H1 (cell line): Measurements from ENCODE around the gene CEACAM20. TPM values are rescaled to one million over a fixed set of nuclear protein-coding genes. Genes with fewer than 3 reads are reported as not detected.

Experiments used
- CTCF ChIA-PET: fragments of 300-600 bp; sonication (Branson Sonifier 250); formaldehyde crosslinking; loops from one replicate; lab custom pipeline; 2021; ENCODE audit not compliant: partially characterized antibody; lab: Charles Lee
- POLR2A ChIA-PET: fragments of 300-600 bp; sonication (Branson Sonifier 250); formaldehyde crosslinking; loops from one replicate; lab custom pipeline; 2021; ENCODE audit warnings: inconsistent platforms; ENCODE audit not compliant: partially characterized antibody; lab: Charles Lee
- DNase-seq, 2 experiments: peaks; one replicate each; pipeline versions ENCODE4 v3.0.0 to v3.0.0-alpha.2; 2010 to 2022; ENCODE audit warnings: low spot score in 2 of 2, low read depth in 1 of 2, mixed read lengths in 1 of 2
- FAIRE-seq: peaks from 2 replicates; lab custom pipeline; 2011; peaks lifted over from hg19 to GRCh38; lab: Jason Lieb, UNC
- H2AFZ ChIP-seq: 2 replicates; pipeline ENCODE4 v1.8.1; 2012; ENCODE audit warnings: low read length, inconsistent platforms
- H2AK5ac ChIP-seq: 2 replicates; pipeline ENCODE4 v1.6.1; 2013; ENCODE audit warnings: low read depth, low read length
- H2BK120ac ChIP-seq: replicated peaks from 2 replicates; pipeline ENCODE3; 2013; ENCODE audit warnings: low read depth, low read length, inconsistent platforms
- H2BK12ac ChIP-seq: 2 replicates; pipeline ENCODE4 v1.6.1; 2013; ENCODE audit warnings: low read depth, low read length
- H2BK15ac ChIP-seq: 2 replicates; pipeline ENCODE4 v1.6.1; 2013; ENCODE audit warnings: low read length
- H2BK20ac ChIP-seq: 2 replicates; pipeline ENCODE4 v1.6.1; 2013; ENCODE audit warnings: low read length
- H2BK5ac ChIP-seq: 2 replicates; pipeline ENCODE4 v1.6.1; 2013; ENCODE audit warnings: low read depth, low read length
- H3K14ac ChIP-seq: 2 replicates; pipeline ENCODE4 v1.6.1; 2013; ENCODE audit warnings: inconsistent platforms; ENCODE audit not compliant: insufficient read length
- H3K18ac ChIP-seq: 2 replicates; pipeline ENCODE4 v1.6.1; 2013; ENCODE audit warnings: low read length; ENCODE audit errors: extremely low read depth
- H3K23ac ChIP-seq: 2 replicates; pipeline ENCODE4 v1.6.1; 2013; ENCODE audit warnings: inconsistent platforms; ENCODE audit not compliant: insufficient read length
- H3K23me2 ChIP-seq: 2 replicates; pipeline ENCODE4 v1.6.1; 2013; ENCODE audit warnings: low read depth, low read length
- H3K27ac ChIP-seq: 2 replicates; pipeline ENCODE4 v1.6.1; 2011; ENCODE audit warnings: low read depth, low read length, inconsistent platforms
- H3K27me3 ChIP-seq, 4 experiments: replicated peaks in 1 of 4; 1 replicate in 1 of 4; 2 replicates in 3 of 4; pipeline versions ENCODE4 v1.6.1 to v1.8.1; 2011 to 2013; ENCODE audit warnings: low read length in 3 of 4, mild to moderate bottlenecking in 3 of 4, inconsistent platforms in 2 of 4, mixed read lengths in 2 of 4, moderate library complexity in 1 of 4; ENCODE audit not compliant: control insufficient read depth in 3 of 4, insufficient read depth in 3 of 4; ENCODE audit errors: extremely low read depth in 1 of 4
- H3K36me3 ChIP-seq, 4 experiments: 2 replicates each; pipeline versions ENCODE4 v1.6.1 to v1.8.1; 2011 to 2013; ENCODE audit warnings: mild to moderate bottlenecking in 4 of 4, low read length in 3 of 4, moderate library complexity in 2 of 4, control low read depth in 1 of 4, inconsistent platforms in 1 of 4; ENCODE audit not compliant: insufficient read depth in 4 of 4, control insufficient read depth in 2 of 4
- H3K4ac ChIP-seq: replicated peaks from 2 replicates; pipeline ENCODE3; 2013; ENCODE audit warnings: low read length, low read depth, mixed read lengths, inconsistent platforms; ENCODE audit not compliant: insufficient read length
- H3K4me1 ChIP-seq, 4 experiments: replicated peaks in 1 of 4; 1 replicate in 1 of 4; 2 replicates in 3 of 4; pipeline versions ENCODE4 v1.6.1 to v1.8.1; 2011 to 2013; ENCODE audit warnings: low read length in 3 of 4, inconsistent platforms in 2 of 4, mixed read lengths in 1 of 4; ENCODE audit not compliant: insufficient read depth in 4 of 4, control insufficient read depth in 3 of 4
- H3K4me2 ChIP-seq, 2 experiments: 2 replicates each; pipeline versions ENCODE4 v1.6.1 to v1.8.1; 2011 to 2013; ENCODE audit warnings: low read depth in 2 of 2, low read length in 2 of 2, control low read depth in 1 of 2, inconsistent platforms in 1 of 2, mild to moderate bottlenecking in 1 of 2; ENCODE audit not compliant: insufficient read depth in 1 of 2
- H3K4me3 ChIP-seq, 4 experiments: fragments of 200-600, 300-600 bp in 1 of 4; sonication (generic), shearing (Covaris generic), sonication (Bioruptor Twin) in 1 of 4; 2 replicates each; pipeline versions ENCODE4 v1.5.1 to v1.8.1; 2011 to 2016; ENCODE audit warnings: low read length in 4 of 4, low read depth in 3 of 4, control low read depth in 2 of 4, inconsistent platforms in 2 of 4, mild to moderate bottlenecking in 2 of 4, mixed read lengths in 1 of 4, moderate library complexity in 1 of 4; ENCODE audit not compliant: insufficient read depth in 2 of 4; ENCODE audit errors: extremely low read depth in 1 of 4
- H3K56ac ChIP-seq: replicated peaks from 2 replicates; pipeline ENCODE3; 2013; ENCODE audit warnings: low read depth, mild to moderate bottlenecking, mixed read lengths, low read length, inconsistent platforms; ENCODE audit not compliant: insufficient read length
- H3K79me1 ChIP-seq: 2 replicates; pipeline ENCODE4 v1.6.1; 2013; ENCODE audit warnings: low read depth, low read length, control low read depth
- H3K79me2 ChIP-seq, 2 experiments: 2 replicates each; pipeline versions ENCODE4 v1.6.1 to v1.8.1; 2012 to 2013; ENCODE audit warnings: low read length in 2 of 2, mild to moderate bottlenecking in 2 of 2, inconsistent platforms in 1 of 2; ENCODE audit not compliant: insufficient read depth in 2 of 2, control insufficient read depth in 1 of 2
- H3K9ac ChIP-seq, 4 experiments: replicated peaks in 1 of 4; 1 replicate in 1 of 4; 2 replicates in 3 of 4; pipeline versions ENCODE4 v1.6.1 to v1.8.1; 2011 to 2013; ENCODE audit warnings: low read depth in 3 of 4, low read length in 3 of 4, control low read depth in 2 of 4, mild to moderate bottlenecking in 2 of 4, moderate library complexity in 2 of 4, inconsistent platforms in 1 of 4; ENCODE audit errors: extremely low read depth in 1 of 4
- H3K9me3 ChIP-seq, 2 experiments: 2 replicates each; pipeline versions ENCODE4 v1.6.1 to v1.8.1; 2012 to 2013; ENCODE audit warnings: mild to moderate bottlenecking in 2 of 2, moderate library complexity in 2 of 2, control low read depth in 1 of 2, inconsistent platforms in 1 of 2, low read depth in 1 of 2, low read length in 1 of 2, mixed read lengths in 1 of 2; ENCODE audit not compliant: insufficient read depth in 2 of 2
- H4K20me1 ChIP-seq, 2 experiments: replicated peaks in 1 of 2; 2 replicates each; pipeline versions ENCODE3 to v1.8.1; 2011 to 2013; ENCODE audit warnings: inconsistent platforms in 2 of 2, low read length in 2 of 2, mild to moderate bottlenecking in 1 of 2; ENCODE audit not compliant: insufficient read depth in 2 of 2, control insufficient read depth in 1 of 2
- H4K5ac ChIP-seq: 2 replicates; pipeline ENCODE4 v1.6.1; 2013; ENCODE audit warnings: low read length, low read depth, mixed read lengths, inconsistent platforms; ENCODE audit not compliant: insufficient read length
- H4K8ac ChIP-seq: 2 replicates; pipeline ENCODE4 v1.8.0; 2013; ENCODE audit warnings: mild to moderate bottlenecking, moderate library complexity, low read length, inconsistent platforms; ENCODE audit not compliant: insufficient read depth; ENCODE audit errors: extremely low read depth
- H4K91ac ChIP-seq: replicated peaks from 2 replicates; pipeline ENCODE3; 2013; ENCODE audit warnings: low read length, mixed read lengths, inconsistent platforms; ENCODE audit not compliant: insufficient read length
- BACH1 ChIP-seq: IDR thresholded peaks from 2 replicates; pipeline ENCODE4 v1.6.1; 2012; ENCODE audit warnings: low read length, improper control_type of control experiment
- BRCA1 ChIP-seq: IDR thresholded peaks from 2 replicates; pipeline ENCODE4 v1.6.1; 2012; ENCODE audit warnings: low read depth, low read length, improper control_type of control experiment
- CREB1 ChIP-seq: IDR thresholded peaks from 2 replicates; pipeline ENCODE4 v1.6.1; 2012; ENCODE audit warnings: inconsistent platforms
- FOSL1 ChIP-seq: IDR thresholded peaks from 2 replicates; pipeline ENCODE4 v1.6.1; 2011; ENCODE audit warnings: mild to moderate bottlenecking, low read depth, low read length, moderate library complexity; ENCODE audit not compliant: insufficient read depth
- GTF2F1 ChIP-seq: IDR thresholded peaks from 2 replicates; pipeline ENCODE4 v1.6.1; 2012; ENCODE audit warnings: low read depth, low read length, improper control_type of control experiment, borderline replicate concordance
- KDM4A ChIP-seq: IDR thresholded peaks from one replicate; pipeline ENCODE4 v1.7.1; 2012; ENCODE audit warnings: low read depth, mild to moderate bottlenecking, moderate library complexity, low read length, inconsistent platforms; ENCODE audit not compliant: severe bottlenecking
- NANOG ChIP-seq: IDR thresholded peaks from 2 replicates; pipeline ENCODE4 v1.6.1; 2011; ENCODE audit warnings: low read length, low read depth, mild to moderate bottlenecking, inconsistent platforms; ENCODE audit not compliant: insufficient read depth, poor library complexity, severe bottlenecking
- POLR2AphosphoS5 ChIP-seq: IDR thresholded peaks from 2 replicates; pipeline ENCODE4 v1.6.1; 2011; ENCODE audit warnings: low read depth, low read length
- SAP30 ChIP-seq: fragments of 300-600 bp; sonication (generic); IDR thresholded peaks from 2 replicates; pipeline ENCODE4 v1.7.1; 2012; ENCODE audit warnings: low read length, moderate library complexity, mild to moderate bottlenecking, inconsistent platforms; ENCODE audit not compliant: insufficient read depth, insufficient replicate concordance
- SIRT6 ChIP-seq: IDR thresholded peaks from one replicate; pipeline ENCODE4 v1.7.1; 2012; ENCODE audit warnings: low read length, inconsistent platforms
- TCF12 ChIP-seq: IDR thresholded peaks from 2 replicates; pipeline ENCODE4 v1.6.1; 2011; ENCODE audit warnings: low read depth, mild to moderate bottlenecking, low read length
- WGBS, 2 experiments: shearing (Covaris generic) in 1 of 2; methylation state at CpG; one replicate each; pipeline versions ENCODE4 v1.1.6 to v1.1.7; 2013 to 2015; ENCODE audit warnings: low lambda C conversion rate in 2 of 2, mixed read lengths in 2 of 2, inconsistent platforms in 1 of 2, low coverage in 1 of 2, missing lambda C conversion rate in 1 of 2; ENCODE audit not compliant: insufficient replicate concordance in 2 of 2, insufficient coverage in 1 of 2, insufficient read length in 1 of 2; ENCODE audit errors: extremely low coverage in 1 of 2, missing lambda C conversion rate in 1 of 2; 5-methylcytosine and 5-hydroxymethylcytosine counted together
- polyA plus RNA-seq, 7 experiments: library from polyadenylated mRNA; depleted of rRNA in 3 of 7; stranded (reverse) in 5 of 7; unstranded in 2 of 7; fragments of >200 nt in 5 of 7; fragments of 200-250 nt in 2 of 7; gene quantifications; 1 replicate in 5 of 7; 2 replicates in 1 of 7; 4 replicates in 1 of 7; pipeline versions ENCODE4 v1.2.1 to v1.2.3, GENCODE V29; 2011 to 2013; ENCODE audit warnings: missing spikeins in 2 of 7, mixed read lengths in 2 of 7
- total RNA-seq: library from RNA; stranded (reverse); fragmentation: NEBNext Ultra II Directional; extraction: Animal tissue kit (Norgen Biotek cat#: 25700); gene quantifications from 2 replicates; pipeline ENCODE4 v1.2.1, GENCODE V29; 2021
- TF ChIP-seq, protein P1 (sequence below): IDR thresholded peaks from 2 replicates; pipeline ENCODE4 v1.6.1; 2012; ENCODE audit warnings: low read length, inconsistent platforms
- TF ChIP-seq, protein P2 (sequence below): IDR thresholded peaks from 2 replicates; pipeline ENCODE4 v1.6.1; 2012; ENCODE audit warnings: inconsistent platforms

The CEACAM20 gene
- total and polyA plus RNA-seq, 2 of the 8 experiments (the other 6 are each of a cell fraction or from before 2014, with no cell fraction given), result not detected

DNA sequence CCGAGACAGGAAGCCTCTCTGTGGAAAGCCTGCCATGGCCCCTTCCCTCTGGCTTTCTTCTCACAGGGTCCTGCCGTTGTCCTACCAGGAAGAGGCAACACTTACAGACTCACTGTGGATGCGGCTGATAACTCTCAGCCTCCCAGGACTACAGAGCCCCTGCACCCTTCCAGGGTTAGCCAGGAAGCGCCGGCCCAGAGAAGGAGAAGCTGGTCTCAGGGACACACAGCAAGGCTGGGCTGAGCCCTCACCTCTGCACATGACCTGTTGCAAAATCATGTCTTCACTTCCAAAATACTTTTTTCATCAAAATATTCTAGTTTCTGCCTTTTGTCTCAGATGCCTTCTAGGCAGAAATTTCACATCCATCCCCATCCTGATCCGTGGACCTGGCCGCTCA is 1.9 kb downstream of the CEACAM20 start:
- Histone ChIP-seq H3K79me1 (no peaks in the 10 kb centered on the region), H3K4me2 (no peak overlapping the region)
- TF ChIP-seq, protein P1, sequence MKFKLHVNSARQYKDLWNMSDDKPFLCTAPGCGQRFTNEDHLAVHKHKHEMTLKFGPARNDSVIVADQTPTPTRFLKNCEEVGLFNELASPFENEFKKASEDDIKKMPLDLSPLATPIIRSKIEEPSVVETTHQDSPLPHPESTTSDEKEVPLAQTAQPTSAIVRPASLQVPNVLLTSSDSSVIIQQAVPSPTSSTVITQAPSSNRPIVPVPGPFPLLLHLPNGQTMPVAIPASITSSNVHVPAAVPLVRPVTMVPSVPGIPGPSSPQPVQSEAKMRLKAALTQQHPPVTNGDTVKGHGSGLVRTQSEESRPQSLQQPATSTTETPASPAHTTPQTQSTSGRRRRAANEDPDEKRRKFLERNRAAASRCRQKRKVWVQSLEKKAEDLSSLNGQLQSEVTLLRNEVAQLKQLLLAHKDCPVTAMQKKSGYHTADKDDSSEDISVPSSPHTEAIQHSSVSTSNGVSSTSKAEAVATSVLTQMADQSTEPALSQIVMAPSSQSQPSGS, result no peak
- TF ChIP-seq GTF2F1 (no peak), TCF12 (no peak), SIRT6 (no peak), KDM4A (no peak), BRCA1 (no peak), CREB1 (no peak), SAP30 (no peak), FOSL1 (no peak), NANOG (no peak), BACH1 (no peak), POLR2AphosphoS5 (no peak)
- TF ChIP-seq, protein P2, sequence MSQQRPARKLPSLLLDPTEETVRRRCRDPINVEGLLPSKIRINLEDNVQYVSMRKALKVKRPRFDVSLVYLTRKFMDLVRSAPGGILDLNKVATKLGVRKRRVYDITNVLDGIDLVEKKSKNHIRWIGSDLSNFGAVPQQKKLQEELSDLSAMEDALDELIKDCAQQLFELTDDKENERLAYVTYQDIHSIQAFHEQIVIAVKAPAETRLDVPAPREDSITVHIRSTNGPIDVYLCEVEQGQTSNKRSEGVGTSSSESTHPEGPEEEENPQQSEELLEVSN, result no peak

More for the DNA sequence above, 1.9 kb downstream of the CEACAM20 start:
- peaks cover 49 to 66% of the 10 kb centered on the region in 2 experiments; a peak in 3 of 4 replicates for H3K9me3 ChIP-seq
- no peaks in the 10 kb centered on the region for H3K36me3 ChIP-seq
- H2BK5ac ChIP-seq, result no peak overlapping the region
- H3K14ac ChIP-seq, result no peak overlapping the region
- H3K4ac ChIP-seq, result no peak overlapping the region
- H3K9ac ChIP-seq, result no peak overlapping the region
- H2BK120ac ChIP-seq, result no peak overlapping the region
- no peak overlapping the region for H3K56ac ChIP-seq
- ChIA-PET CTCF (no interaction called here), POLR2A (no interaction called here)
- H4K91ac ChIP-seq, result no peak overlapping the region
- H2BK12ac ChIP-seq, result no peak overlapping the region
- H4K5ac ChIP-seq, result no peak overlapping the region
- H2AK5ac ChIP-seq, result no peak overlapping the region
- no peak overlapping the region for H2AFZ ChIP-seq
- no peaks in the 10 kb centered on the region for H3K27me3 ChIP-seq
- H3K23me2 ChIP-seq, result no peaks in the 10 kb centered on the region; the same call in 1 of the 2 replicates
- H3K27ac ChIP-seq, result no peak overlapping the region
- no peak overlapping the region for H3K4me3 ChIP-seq
- FAIRE-seq, result no peak
- H3K79me2 ChIP-seq, result no peaks in the 10 kb centered on the region
- no peak overlapping the region for H3K23ac ChIP-seq
- 80% methylated on average over 7 of the region's 7 CpGs; no CpG with 5 or more reads in 1 of the 2 experiments for WGBS, 2 experiments
- no peak overlapping the region for H4K8ac ChIP-seq
- no peak overlapping the region for H2BK15ac ChIP-seq
- H4K20me1 ChIP-seq, result no peaks in the 10 kb centered on the region
- no peak overlapping the region for H3K18ac ChIP-seq
- H3K4me1 ChIP-seq, result no peaks in the 10 kb centered on the region
- no peak for DNase-seq
- H2BK20ac ChIP-seq, result no peak overlapping the region
